Smooth muscle cell (in vitro differentiated cells): ENCODE results near the gene AGBL5. TPM values are rescaled to one million over a fixed set of nuclear protein-coding genes. Genes with fewer than 3 reads are reported as not detected.

ENCODE experiments used
- DNase-seq: peaks from one replicate; lab custom pipeline; 2025; ENCODE audit not compliant: unreplicated experiment; lab: John Stamatoyannopoulos, UW
- H2AFZ ChIP-seq: fragments of 200-600 bp; sonication (generic); 2 replicates; pipeline ENCODE4 v1.6.0; 2016; ENCODE audit warnings: antibody characterized with exemption, low read depth, mild to moderate bottlenecking
- H3F3A ChIP-seq: fragments of 200-600 bp; sonication (generic); 2 replicates; pipeline ENCODE4 v1.6.0; 2017; ENCODE audit warnings: antibody characterized with exemption, low read depth
- H3K27ac ChIP-seq: fragments of 200-600 bp; sonication (generic); 2 replicates; pipeline ENCODE4 v1.5.1; 2016; ENCODE audit warnings: low read depth, mild to moderate bottlenecking
- H3K27me3 ChIP-seq: fragments of 200-600 bp; sonication (generic); 2 replicates; pipeline ENCODE4 v1.6.1; 2016; ENCODE audit warnings: low read depth, mild to moderate bottlenecking
- H3K36me3 ChIP-seq: fragments of 200-600 bp; sonication (generic); 2 replicates; pipeline ENCODE4 v1.5.1; 2016; ENCODE audit warnings: low read depth
- H3K4me1 ChIP-seq: fragments of 200-600 bp; sonication (generic); 2 replicates; pipeline ENCODE4 v1.5.1; 2016; ENCODE audit warnings: low read depth
- H3K4me2 ChIP-seq: fragments of 200-600 bp; sonication (generic); 2 replicates; pipeline ENCODE4 v1.6.0; 2016; ENCODE audit warnings: mild to moderate bottlenecking
- H3K4me3 ChIP-seq: fragments of 200-600 bp; sonication (generic); 2 replicates; pipeline ENCODE4 v1.5.1; 2016; ENCODE audit warnings: mild to moderate bottlenecking
- H3K79me2 ChIP-seq: fragments of 200-600 bp; sonication (generic); 2 replicates; pipeline ENCODE4 v1.6.0; 2016; ENCODE audit warnings: low read depth, mild to moderate bottlenecking
- H3K9ac ChIP-seq: fragments of 200-600 bp; sonication (generic); 2 replicates; pipeline ENCODE4 v1.6.0; 2016; ENCODE audit warnings: low read depth
- H3K9me3 ChIP-seq: fragments of 200-600 bp; sonication (generic); replicated peaks from 2 replicates; pipeline ENCODE4 v1.5.1; 2016; ENCODE audit warnings: low read depth
- H4K20me1 ChIP-seq: fragments of 200-600 bp; sonication (generic); 2 replicates; pipeline ENCODE4 v1.6.0; 2016; ENCODE audit warnings: low read depth
- WGBS: methylation state at CpG from one replicate; pipeline ENCODE4 v1.1.7; 2016; ENCODE audit warnings: low lambda C conversion rate; 5-methylcytosine and 5-hydroxymethylcytosine counted together
- polyA plus RNA-seq: library from polyadenylated mRNA; unstranded; fragments of >200 nt; fragmentation: Nextera tagmentation; extraction: Ambion mirVana; gene quantifications from 2 replicates; pipeline ENCODE4 v1.2.1, GENCODE V29; 2016
- total RNA-seq: library from RNA; depleted of rRNA; stranded (reverse); fragments of >200 nt; gene quantifications from 2 replicates; pipeline ENCODE4 v1.2.3, GENCODE V29; 2014
- TF ChIP-seq, protein P1 (sequence below): fragments of 200-600 bp; sonication (generic); IDR thresholded peaks from 2 replicates; pipeline ENCODE4 v1.5.1; 2017; ENCODE audit warnings: borderline replicate concordance, mild to moderate bottlenecking, antibody characterized with exemption; ENCODE audit not compliant: insufficient read depth, poor library complexity, severe bottlenecking

Gene AGBL5
- total and polyA plus RNA-seq, 2 experiments from 2014 or later: 13.7 to 17.1 TPM

DNA sequence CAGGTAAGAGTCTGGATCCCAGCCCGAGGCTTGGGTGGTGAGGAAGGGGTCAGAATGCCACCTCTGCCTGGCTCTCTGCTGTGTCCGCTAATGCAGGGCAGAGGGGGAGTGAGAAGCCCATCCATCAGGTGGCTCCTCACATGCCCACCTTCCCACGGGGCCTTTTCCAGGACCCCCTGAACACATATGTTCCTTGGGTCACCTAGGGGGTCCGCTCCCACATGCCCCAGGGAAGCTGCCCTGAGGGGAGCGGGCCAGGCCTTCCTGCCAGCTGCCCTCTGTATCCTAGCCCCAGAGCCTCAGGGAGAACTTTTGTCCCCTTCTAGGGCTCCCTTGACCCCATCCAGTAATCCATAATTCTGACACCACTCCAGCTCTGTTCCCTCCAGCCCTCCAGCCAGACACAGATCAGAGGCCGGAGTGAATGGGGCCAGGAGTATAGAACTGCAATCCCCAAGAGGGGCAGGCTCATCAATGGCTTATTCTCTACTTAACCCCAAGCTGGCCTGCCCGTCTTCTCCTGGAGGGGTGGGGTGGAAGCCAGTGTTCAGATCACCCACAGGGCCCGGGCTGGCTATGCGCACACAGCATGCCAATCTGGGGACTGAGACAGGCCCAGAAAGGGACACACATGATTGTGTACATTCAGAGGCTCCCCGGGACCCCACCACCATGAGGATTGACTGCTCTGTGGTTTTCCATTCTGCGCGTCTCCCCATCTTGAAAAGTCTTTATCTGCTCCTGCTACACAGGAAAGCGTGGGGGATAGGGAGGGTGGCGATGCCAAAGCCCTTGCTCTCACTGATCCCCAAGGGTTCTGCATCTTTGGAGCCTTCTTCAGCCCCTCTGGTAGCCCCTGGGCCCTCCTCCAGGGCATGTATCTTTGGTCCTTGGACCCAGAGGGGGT is 28.0 kb downstream of the AGBL5 start:
- H4K20me1 ChIP-seq: peaks cover 32% of the 10 kb centered on the region
- H3K79me2 ChIP-seq: peaks cover 23% of the 10 kb centered on the region
- WGBS: 69% methylated on average over 14 of the region's 14 CpGs
- peak overlapping the region; percentile 93 for H3K4me2 ChIP-seq
- no peak for DNase-seq
- no peak overlapping the region for H2AFZ ChIP-seq
- H3K27ac ChIP-seq: peak overlapping the region; percentile 89
- peaks cover 29% of the 10 kb centered on the region for H3F3A ChIP-seq
- TF ChIP-seq, protein P1, sequence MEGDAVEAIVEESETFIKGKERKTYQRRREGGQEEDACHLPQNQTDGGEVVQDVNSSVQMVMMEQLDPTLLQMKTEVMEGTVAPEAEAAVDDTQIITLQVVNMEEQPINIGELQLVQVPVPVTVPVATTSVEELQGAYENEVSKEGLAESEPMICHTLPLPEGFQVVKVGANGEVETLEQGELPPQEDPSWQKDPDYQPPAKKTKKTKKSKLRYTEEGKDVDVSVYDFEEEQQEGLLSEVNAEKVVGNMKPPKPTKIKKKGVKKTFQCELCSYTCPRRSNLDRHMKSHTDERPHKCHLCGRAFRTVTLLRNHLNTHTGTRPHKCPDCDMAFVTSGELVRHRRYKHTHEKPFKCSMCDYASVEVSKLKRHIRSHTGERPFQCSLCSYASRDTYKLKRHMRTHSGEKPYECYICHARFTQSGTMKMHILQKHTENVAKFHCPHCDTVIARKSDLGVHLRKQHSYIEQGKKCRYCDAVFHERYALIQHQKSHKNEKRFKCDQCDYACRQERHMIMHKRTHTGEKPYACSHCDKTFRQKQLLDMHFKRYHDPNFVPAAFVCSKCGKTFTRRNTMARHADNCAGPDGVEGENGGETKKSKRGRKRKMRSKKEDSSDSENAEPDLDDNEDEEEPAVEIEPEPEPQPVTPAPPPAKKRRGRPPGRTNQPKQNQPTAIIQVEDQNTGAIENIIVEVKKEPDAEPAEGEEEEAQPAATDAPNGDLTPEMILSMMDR: no peak
- peak overlapping the region; percentile 66 for H3K9ac ChIP-seq
- H3K36me3 ChIP-seq: no peaks in the 10 kb centered on the region
- H3K9me3 ChIP-seq: no peaks in the 10 kb centered on the region
- H3K4me1 ChIP-seq: peaks cover 12% of the 10 kb centered on the region
- H3K4me3 ChIP-seq: peak overlapping the region; percentile 59
- H3K27me3 ChIP-seq: no peaks in the 10 kb centered on the region

DNA sequence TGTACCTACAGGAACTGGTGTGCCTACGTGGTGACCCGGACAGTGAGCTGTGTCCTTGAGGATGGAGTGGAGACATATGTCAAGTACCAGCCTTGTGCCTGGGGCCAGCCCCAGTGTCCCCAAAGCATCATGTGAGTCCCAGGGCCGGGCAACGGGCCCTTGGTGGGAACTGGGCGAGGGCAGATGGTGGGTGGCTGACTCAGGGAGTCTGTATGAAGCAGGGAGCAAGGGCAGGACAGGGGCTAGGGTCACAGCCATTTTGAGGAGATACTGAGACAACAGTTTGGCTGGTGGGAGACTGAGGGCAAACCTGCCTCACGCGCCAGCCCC is 28.6 kb downstream of the AGBL5 start:
- H3K79me2 ChIP-seq: peaks cover 23% of the 10 kb centered on the region
- peaks cover 15% of the 10 kb centered on the region for H3K4me1 ChIP-seq
- TF ChIP-seq, protein P1: no peak
- peak overlapping the region; percentile 89 for H3K27ac ChIP-seq
- H3K36me3 ChIP-seq: no peaks in the 10 kb centered on the region
- peaks cover 34% of the 10 kb centered on the region for H3F3A ChIP-seq
- peak overlapping the region; percentile 59 for H3K4me3 ChIP-seq
- no peaks in the 10 kb centered on the region for H3K27me3 ChIP-seq
- peak overlapping the region; percentile 66 for H3K9ac ChIP-seq
- WGBS: 73% methylated on average over 7 of the region's 7 CpGs
- no peak overlapping the region for H2AFZ ChIP-seq
- no peaks in the 10 kb centered on the region for H3K9me3 ChIP-seq
- H3K4me2 ChIP-seq: peak overlapping the region; percentile 93
- no peak for DNase-seq
- H4K20me1 ChIP-seq: peaks cover 33% of the 10 kb centered on the region

DNA sequence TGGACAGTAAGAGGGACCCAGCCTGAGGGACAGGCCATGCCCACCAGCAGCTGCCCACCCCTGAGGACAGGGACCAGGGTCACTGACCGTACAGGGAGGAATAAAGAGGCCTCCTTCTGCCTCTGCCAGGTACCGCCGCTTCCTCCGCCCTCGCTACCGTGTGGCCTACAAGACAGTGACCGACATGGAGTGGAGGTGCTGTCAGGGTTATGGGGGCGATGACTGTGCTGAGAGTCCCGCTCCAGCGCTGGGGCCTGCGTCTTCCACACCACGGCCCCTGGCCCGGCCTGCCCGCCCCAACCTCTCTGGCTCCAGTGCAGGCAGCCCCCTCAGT is 29.1 kb downstream of the AGBL5 start:
- Histone ChIP-seq H3K4me2 (peak overlapping the region; percentile 93), H3F3A (peaks cover 34% of the 10 kb centered on the region), H3K9ac (peak overlapping the region; percentile 66), H3K4me1 (peaks cover 18% of the 10 kb centered on the region), H3K4me3 (peak overlapping the region; percentile 59), H3K36me3 (no peaks in the 10 kb centered on the region), H3K27me3 (no peaks in the 10 kb centered on the region), H3K9me3 (no peaks in the 10 kb centered on the region), H2AFZ (no peak overlapping the region), H3K27ac (peak overlapping the region; percentile 89), H3K79me2 (peaks cover 23% of the 10 kb centered on the region), H4K20me1 (peaks cover 33% of the 10 kb centered on the region)
- WGBS: 95% methylated on average over 14 of the region's 14 CpGs
- DNase-seq: no peak
- TF ChIP-seq, protein P1: no peak
